Forelimb muscle (tissue), 1 donor: ENCODE results near the gene TAP2. TPM values are rescaled to one million over a fixed set of nuclear protein-coding genes. Genes with fewer than 3 reads are reported as not detected.

ENCODE experiments used
- DNase-seq: peaks from one replicate; pipeline ENCODE4 v3.0.0-alpha.2; 2013; ENCODE audit warnings: low read depth
- polyA plus RNA-seq: library from polyadenylated mRNA; unstranded; fragments of 120-200 nt; gene quantifications from one replicate; pipeline ENCODE4 v1.2.1, GENCODE V29; 2013; ENCODE audit not compliant: insufficient read length

TAP2 gene
- polyA plus RNA-seq, 1 donor: 3.8 TPM

- DNase-seq: no peak
These were observed 45.6 kb downstream of the TAP2 start for GRCh38 chr6:32792901-32793435.

GRCh38 chr6:32790306-32790705 lies 48.2 kb downstream of the TAP2 start:
- no peak for DNase-seq

Other genes starting within 250 kb of the TAP2 start
- 9.4 TPM for gene HLA-DRB1, start 248.9 kb downstream of the TAP2 start, polyA plus RNA-seq
- gene HLA-DQA1, start 201.3 kb downstream of the TAP2 start, polyA plus RNA-seq: 1.7 TPM
- 1.6 TPM for gene HLA-DQB1, start 172.1 kb downstream of the TAP2 start, polyA plus RNA-seq
- gene HLA-DQA2, start 97.3 kb downstream of the TAP2 start, polyA plus RNA-seq: 0.27 TPM
- gene HLA-DQB2, start 75.2 kb downstream of the TAP2 start, polyA plus RNA-seq: 0.32 TPM
- 0.30 TPM for gene HLA-DOB, start 21.7 kb downstream of the TAP2 start, polyA plus RNA-seq
- gene PSMB8, start 5.3 kb upstream of the TAP2 start, polyA plus RNA-seq: 11.8 TPM
- gene TAP1, start 15.0 kb upstream of the TAP2 start, polyA plus RNA-seq: 9.6 TPM
- 4.1 TPM for gene PSMB9, start 15.5 kb upstream of the TAP2 start, polyA plus RNA-seq
- gene HLA-DMB, start 102.3 kb upstream of the TAP2 start, polyA plus RNA-seq: 4.8 TPM
- 12.6 TPM for gene HLA-DMA, start 114.4 kb upstream of the TAP2 start, polyA plus RNA-seq
- gene BRD2, start 129.9 kb upstream of the TAP2 start, polyA plus RNA-seq: 150 TPM
- gene HLA-DOA, start 170.9 kb upstream of the TAP2 start, polyA plus RNA-seq: 0.56 TPM
- 15.1 TPM for gene HLA-DPA1, start 234.9 kb upstream of the TAP2 start, polyA plus RNA-seq
- gene HLA-DPB1, start 237.3 kb upstream of the TAP2 start, polyA plus RNA-seq: 9.5 TPM